GM23338 (cell line): ENCODE results near the gene UNC80.

Experiments
- CREB1 ChIP-seq: fragments of 250-450 bp; sonication (Bioruptor Pico); IDR thresholded peaks from 2 replicates; pipeline ENCODE4 v1.5.0; 2020; ENCODE audit warnings: low read depth, mild to moderate bottlenecking, moderate library complexity
- CTCF ChIP-seq, 2 experiments: fragments of 200-600 bp in 1 of 2; sonication (generic) in 1 of 2; conservative IDR thresholded peaks; 2 replicates each; pipeline versions ENCODE4 v1.5.1 to v1.6.1; 2016 to 2017; ENCODE audit warnings: antibody characterized with exemption in 2 of 2, low read depth in 2 of 2, mild to moderate bottlenecking in 2 of 2, moderate library complexity in 1 of 2
- EZH2 ChIP-seq: fragments of 200-600 bp; sonication (generic); IDR thresholded peaks from one replicate; pipeline ENCODE4 v1.8.0; 2017; ENCODE audit warnings: antibody characterized with exemption, mild to moderate bottlenecking, low read depth; ENCODE audit not compliant: unreplicated experiment
- EZH2phosphoT487 ChIP-seq: fragments of 200-600 bp; sonication (generic); IDR thresholded peaks from one replicate; pipeline ENCODE4 v1.8.1; 2018; ENCODE audit warnings: antibody characterized with exemption; ENCODE audit not compliant: unreplicated experiment
- JUNB ChIP-seq: IDR thresholded peaks from one replicate; pipeline ENCODE4 v1.6.1; 2016; ENCODE audit warnings: antibody characterized with exemption; ENCODE audit not compliant: unreplicated experiment
- NANOG ChIP-seq: IDR thresholded peaks from 2 replicates; pipeline ENCODE4 v1.6.1; 2016; ENCODE audit warnings: antibody characterized with exemption, borderline replicate concordance
- POLR2AphosphoS5 ChIP-seq: IDR thresholded peaks from 2 replicates; pipeline ENCODE4 v1.6.1; 2016; ENCODE audit warnings: antibody characterized with exemption, low read depth
- STAT1 ChIP-seq: IDR thresholded peaks from one replicate; pipeline ENCODE4 v1.6.1; 2016; ENCODE audit warnings: antibody characterized with exemption; ENCODE audit not compliant: unreplicated experiment
- TF ChIP-seq, protein P1 (sequence below): IDR thresholded peaks from one replicate; pipeline ENCODE4 v1.6.1; 2018; ENCODE audit warnings: antibody characterized with exemption; ENCODE audit not compliant: unreplicated experiment
- TF ChIP-seq, protein P2 (sequence below): IDR thresholded peaks from 2 replicates; pipeline ENCODE4 v1.6.1; 2016; ENCODE audit warnings: antibody characterized with exemption

- TF ChIP-seq, protein P1, sequence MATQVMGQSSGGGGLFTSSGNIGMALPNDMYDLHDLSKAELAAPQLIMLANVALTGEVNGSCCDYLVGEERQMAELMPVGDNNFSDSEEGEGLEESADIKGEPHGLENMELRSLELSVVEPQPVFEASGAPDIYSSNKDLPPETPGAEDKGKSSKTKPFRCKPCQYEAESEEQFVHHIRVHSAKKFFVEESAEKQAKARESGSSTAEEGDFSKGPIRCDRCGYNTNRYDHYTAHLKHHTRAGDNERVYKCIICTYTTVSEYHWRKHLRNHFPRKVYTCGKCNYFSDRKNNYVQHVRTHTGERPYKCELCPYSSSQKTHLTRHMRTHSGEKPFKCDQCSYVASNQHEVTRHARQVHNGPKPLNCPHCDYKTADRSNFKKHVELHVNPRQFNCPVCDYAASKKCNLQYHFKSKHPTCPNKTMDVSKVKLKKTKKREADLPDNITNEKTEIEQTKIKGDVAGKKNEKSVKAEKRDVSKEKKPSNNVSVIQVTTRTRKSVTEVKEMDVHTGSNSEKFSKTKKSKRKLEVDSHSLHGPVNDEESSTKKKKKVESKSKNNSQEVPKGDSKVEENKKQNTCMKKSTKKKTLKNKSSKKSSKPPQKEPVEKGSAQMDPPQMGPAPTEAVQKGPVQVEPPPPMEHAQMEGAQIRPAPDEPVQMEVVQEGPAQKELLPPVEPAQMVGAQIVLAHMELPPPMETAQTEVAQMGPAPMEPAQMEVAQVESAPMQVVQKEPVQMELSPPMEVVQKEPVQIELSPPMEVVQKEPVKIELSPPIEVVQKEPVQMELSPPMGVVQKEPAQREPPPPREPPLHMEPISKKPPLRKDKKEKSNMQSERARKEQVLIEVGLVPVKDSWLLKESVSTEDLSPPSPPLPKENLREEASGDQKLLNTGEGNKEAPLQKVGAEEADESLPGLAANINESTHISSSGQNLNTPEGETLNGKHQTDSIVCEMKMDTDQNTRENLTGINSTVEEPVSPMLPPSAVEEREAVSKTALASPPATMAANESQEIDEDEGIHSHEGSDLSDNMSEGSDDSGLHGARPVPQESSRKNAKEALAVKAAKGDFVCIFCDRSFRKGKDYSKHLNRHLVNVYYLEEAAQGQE: no peak
- TF ChIP-seq CTCF (conservative IDR thresholded peaks at IDR 0.05; ENCODE audit: low read depth in 2 of 2) (no peak), EZH2 (no peak), POLR2AphosphoS5 (no peak), JUNB (no peak), NANOG (no peak), EZH2phosphoT487 (no peak), STAT1 (no peak), CREB1 (no peak)
- TF ChIP-seq, protein P2, sequence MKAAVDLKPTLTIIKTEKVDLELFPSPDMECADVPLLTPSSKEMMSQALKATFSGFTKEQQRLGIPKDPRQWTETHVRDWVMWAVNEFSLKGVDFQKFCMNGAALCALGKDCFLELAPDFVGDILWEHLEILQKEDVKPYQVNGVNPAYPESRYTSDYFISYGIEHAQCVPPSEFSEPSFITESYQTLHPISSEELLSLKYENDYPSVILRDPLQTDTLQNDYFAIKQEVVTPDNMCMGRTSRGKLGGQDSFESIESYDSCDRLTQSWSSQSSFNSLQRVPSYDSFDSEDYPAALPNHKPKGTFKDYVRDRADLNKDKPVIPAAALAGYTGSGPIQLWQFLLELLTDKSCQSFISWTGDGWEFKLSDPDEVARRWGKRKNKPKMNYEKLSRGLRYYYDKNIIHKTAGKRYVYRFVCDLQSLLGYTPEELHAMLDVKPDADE: no peak
Measured at GRCh38 chr2:209726311-209726710, 45.3 kb upstream of the UNC80 start.
